VCaP (cell line): ENCODE data around the gene ROR1.
"Not testable (repeated sequence)": the region's sequence is repeated elsewhere in the genome, so short reads cannot be mapped to it uniquely, and the experiment has no call there.

Experiments
- H3K27ac ChIP-seq: fragments of 450-650 bp; 2 replicates; pipeline ENCODE4 v1.5.1; 2017
- CTCF ChIP-seq: fragments of 450-650 bp; conservative IDR thresholded peaks from 2 replicates; pipeline ENCODE4 v1.5.1; 2017; ENCODE audit warnings: mild to moderate bottlenecking, moderate library complexity

ROR1 gene

DNA sequence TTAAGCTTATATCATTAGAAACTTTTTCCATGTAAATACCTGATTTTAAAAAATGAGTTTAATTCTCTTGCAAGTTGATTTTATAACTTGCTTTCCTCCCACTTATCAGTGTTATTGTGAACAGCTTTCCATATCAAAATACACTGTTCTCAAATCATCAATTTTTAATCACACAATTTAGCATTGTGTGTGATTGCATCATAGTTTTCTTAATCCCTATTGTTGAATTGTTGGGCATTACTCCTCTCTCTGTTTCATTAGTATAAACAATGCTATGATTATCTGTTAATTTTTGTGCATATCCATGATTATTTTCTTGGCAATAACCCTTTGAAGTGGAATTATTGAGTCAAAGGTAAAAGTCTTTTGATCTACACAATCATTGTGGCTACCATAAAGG, 48.7 kb downstream of the ROR1 start:
- no peak for TF ChIP-seq CTCF
- no peak overlapping the region for H3K27ac ChIP-seq

DNA sequence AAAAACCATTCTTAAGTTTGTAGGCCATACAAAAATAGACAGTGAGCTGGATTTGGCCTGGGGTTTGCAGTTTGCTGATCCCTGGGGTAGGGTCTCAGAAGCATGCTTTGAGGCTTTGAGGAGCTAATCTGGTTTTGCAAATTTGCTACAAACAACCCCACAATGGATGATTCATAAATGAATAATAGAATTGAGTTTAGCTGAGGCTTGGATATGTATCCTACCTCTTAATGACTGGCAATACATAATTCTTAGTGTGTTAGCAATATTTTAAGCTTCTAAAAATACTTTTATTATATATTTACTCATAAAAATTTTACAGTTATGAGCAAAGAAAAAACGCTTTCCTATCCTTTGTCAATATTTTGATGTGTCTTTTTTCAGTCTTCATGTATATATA, 50.6 kb downstream of the ROR1 start:
- H3K27ac ChIP-seq: peak overlapping the region; percentile 40
- no peak for TF ChIP-seq CTCF

GRCh38 chr1:63825111-63825510, 51.3 kb downstream of the ROR1 start:
- no peak for TF ChIP-seq CTCF
- no peak overlapping the region; the same call in 1 of the 2 replicates for H3K27ac ChIP-seq

DNA sequence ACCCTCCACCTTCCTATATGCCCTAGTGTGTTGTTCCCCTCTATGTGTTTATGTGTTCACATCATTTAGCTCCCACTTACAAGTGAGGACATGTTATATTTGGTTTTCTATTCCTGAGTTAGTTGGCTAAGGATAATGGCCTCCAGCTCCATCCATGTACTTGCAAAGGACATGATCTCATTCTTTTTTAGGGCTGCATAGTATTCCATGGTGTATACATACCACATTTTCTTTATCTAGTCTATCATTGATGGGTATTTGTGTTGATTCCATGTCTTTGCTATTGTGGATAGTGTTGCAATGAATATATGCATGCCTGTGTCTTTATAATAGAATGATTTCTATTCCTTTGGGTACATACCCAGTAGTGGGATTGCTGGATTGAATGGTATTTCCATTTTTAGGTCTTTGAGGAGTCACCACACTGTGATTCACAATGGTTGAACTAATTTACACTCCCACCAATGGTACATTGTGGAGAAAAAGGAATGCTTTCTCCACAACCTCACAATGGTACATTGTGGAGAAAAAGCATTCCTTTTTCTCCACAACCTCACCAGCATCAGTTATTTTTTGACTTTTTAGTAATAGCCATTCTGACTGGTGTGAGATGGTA, 52.5 kb downstream of the ROR1 start:
- H3K27ac ChIP-seq: not testable (repeated sequence)

DNA sequence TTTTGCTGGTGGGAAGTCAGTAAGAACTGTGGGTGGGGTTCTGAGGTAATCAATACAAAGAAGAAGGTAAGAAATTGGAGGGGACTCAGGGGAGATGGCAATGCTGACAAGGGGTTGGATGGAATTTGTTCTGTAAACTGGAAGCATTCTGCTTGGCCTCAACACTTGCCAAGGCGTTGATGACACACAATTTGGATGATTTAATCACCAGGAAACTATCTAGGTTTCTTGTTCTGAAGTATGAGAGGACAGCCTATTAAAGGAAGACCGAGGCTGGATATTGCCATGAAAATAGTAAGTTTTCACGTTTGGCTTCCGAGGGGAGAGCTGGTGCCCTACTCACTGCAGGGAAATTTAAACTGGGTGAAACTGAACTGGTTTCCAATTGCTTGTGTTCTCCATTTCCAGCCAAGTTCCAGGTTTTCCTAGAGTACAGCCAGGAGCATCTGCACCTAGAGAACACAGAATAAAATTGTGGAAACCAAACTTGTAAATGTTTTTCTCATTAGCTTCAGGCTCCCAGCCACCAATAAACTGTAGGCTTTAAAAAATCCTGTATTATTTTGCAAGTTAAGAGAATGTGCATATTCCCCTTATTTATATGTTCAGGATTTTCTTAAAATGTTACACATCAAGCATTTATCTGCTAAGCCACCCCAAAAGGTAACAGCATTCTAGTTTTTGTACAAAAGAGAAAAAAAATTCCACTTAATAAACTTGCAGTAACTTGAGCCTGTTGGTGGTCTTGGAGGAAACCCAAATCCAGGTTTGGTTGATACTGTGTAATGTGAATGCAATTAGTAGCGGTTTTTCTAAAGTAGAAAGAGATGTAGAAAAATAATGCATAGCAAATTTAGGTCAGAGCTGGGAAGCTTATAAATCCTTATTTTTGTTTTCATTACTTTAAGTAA, 53.8 kb downstream of the ROR1 start:
- no peak overlapping the region for H3K27ac ChIP-seq
- TF ChIP-seq CTCF: no peak

DNA sequence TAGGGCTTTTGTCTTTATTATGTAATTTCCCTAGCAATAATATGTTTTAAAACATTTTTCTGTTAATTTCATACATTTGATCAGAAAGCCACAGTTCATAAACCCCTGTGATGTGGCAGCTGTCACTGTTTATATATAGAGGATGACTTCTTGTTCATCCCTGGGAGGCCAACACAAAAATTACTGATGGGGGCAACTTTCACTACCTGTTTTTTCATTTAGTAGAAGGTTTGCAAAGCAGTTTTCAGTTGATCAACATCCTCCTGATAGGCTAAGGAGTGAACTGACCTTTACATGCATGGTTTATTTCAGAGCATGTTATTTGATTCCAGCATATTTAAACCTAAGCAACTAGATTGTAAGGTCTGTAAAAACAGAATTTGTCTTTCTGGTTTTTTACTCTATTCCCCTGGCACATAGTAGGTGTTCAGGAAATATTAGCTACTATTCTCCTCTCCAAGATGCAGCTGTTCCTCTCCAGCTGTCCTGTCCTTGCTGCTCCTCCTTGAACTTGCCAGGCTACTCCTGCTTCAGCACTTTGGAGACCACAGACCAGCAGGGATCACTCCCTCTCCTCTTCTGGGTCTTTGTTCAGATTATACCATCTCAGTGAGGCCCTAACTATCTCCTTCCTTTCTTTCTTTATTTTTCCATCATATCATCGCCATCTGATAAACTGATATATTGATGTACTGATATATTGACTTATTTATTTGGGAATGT, 54.7 kb downstream of the ROR1 start:
- TF ChIP-seq CTCF: no peak
- peak overlapping the region; percentile 32; the same call in 1 of the 2 replicates for H3K27ac ChIP-seq

- TF ChIP-seq CTCF: no peak
- H3K27ac ChIP-seq: peak overlapping the region; percentile 32; the same call in 1 of the 2 replicates
Measured at GRCh38 chr1:63829349-63830327, 55.8 kb downstream of the ROR1 start.
